Activated CD4-positive, alpha-beta T cell treated with anti-CD3 and anti-CD28 coated beads, Interleukin-2, amount 10 ng/mL, durations not matched to agents 24 days and 14 days (primary cell): ENCODE data around the gene UBE2D3. TPM values are rescaled to one million over a fixed set of nuclear protein-coding genes. Genes with fewer than 3 reads are reported as not detected.
"Not testable (repeated sequence)": the region's sequence is repeated elsewhere in the genome, so short reads cannot be mapped to it uniquely, and the experiment has no call there.

ENCODE experiments used
- DNase-seq: peaks from one replicate; pipeline ENCODE4 v3.0.0; 2022
- H3K27ac Mint-ChIP-seq: one replicate; pipeline ENCODE4 v1.8.0; 2022; ENCODE audit warnings: mild to moderate bottlenecking, mixed read lengths
- H3K27me3 Mint-ChIP-seq: one replicate; pipeline ENCODE4 v1.8.0; 2022; ENCODE audit warnings: mixed read lengths
- H3K36me3 Mint-ChIP-seq: one replicate; pipeline ENCODE4 v1.8.0; 2022; ENCODE audit warnings: low read depth, mild to moderate bottlenecking, mixed read lengths
- H3K4me1 Mint-ChIP-seq: one replicate; pipeline ENCODE4 v1.8.0; 2021; ENCODE audit warnings: mixed read lengths
- H3K4me3 Mint-ChIP-seq: one replicate; pipeline ENCODE4 v1.8.0; 2022; ENCODE audit warnings: mild to moderate bottlenecking, moderate library complexity, mixed read lengths
- H3K9me3 Mint-ChIP-seq: one replicate; pipeline ENCODE4 v1.8.0; 2021; ENCODE audit warnings: mixed read lengths
- intact Hi-C: fragments of 100-400 bp; cut with micrococcal nuclease; formaldehyde crosslinking; loops from one replicate; pipeline ENCODE4 v1.15.1; 2023
- total RNA-seq: library from RNA; stranded (reverse); gene quantifications from 2 replicates; pipeline ENCODE4 v1.2.3, GENCODE V29; 2022

UBE2D3 gene
- 488 TPM in 2 replicates for total RNA-seq

- no peaks in the 10 kb centered on the region for H3K9me3 Mint-ChIP-seq
- H3K4me3 Mint-ChIP-seq, result no peak within 1 kb of the TSS
- DNase-seq, result peak; percentile 98
- no peaks in the 10 kb centered on the region for H3K27me3 Mint-ChIP-seq
- H3K36me3 Mint-ChIP-seq, result peaks cover 21% of the 10 kb centered on the region
- peaks cover 31% of the 10 kb centered on the region for H3K4me1 Mint-ChIP-seq
- no peak within 1 kb of the TSS for H3K27ac Mint-ChIP-seq
- intact Hi-C loops, result loop anchor here (1.0 to 5.0 kb wide), 11 partner anchors 8 to 482 kb away; partner anchors contain the start of genes BDH2, CENPE, CISD2 and MANBA
Observed at GRCh38 chr4:102826890-102827673, at the start of gene UBE2D3. Gene UBE2D3 (minus strand): TSS chr4:102827551. CDS start chr4:102826508, 1,043 bp downstream.

DNA sequence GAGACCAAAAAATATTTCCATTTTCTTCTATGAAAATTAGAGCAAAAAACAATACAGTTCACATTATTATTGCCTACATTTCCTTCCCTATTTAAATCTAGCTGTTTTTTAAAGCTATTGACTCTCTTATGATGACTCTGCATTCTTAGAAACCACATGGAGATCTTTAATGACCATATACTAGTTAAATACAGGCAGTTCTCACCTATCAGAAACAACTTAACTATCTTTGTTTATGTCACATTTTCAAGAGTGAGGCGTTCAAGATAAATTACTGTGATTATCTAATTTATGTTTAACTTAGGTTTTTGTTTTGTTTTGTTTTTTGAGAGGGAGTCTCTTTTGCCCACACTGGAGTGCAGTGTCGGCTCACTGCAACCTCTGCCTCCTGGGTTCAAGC lies 44.4 kb upstream of the UBE2D3 start:
- Mint-ChIP-seq H3K9me3 (peaks cover 18% of the 10 kb centered on the region), H3K4me3 (peak overlapping the region; percentile 34), H3K36me3 (peaks cover 47% of the 10 kb centered on the region), H3K4me1 (peaks cover 42% of the 10 kb centered on the region), H3K27me3 (no peaks in the 10 kb centered on the region), H3K27ac (peak overlapping the region; percentile 35)
- no peak for DNase-seq
- intact Hi-C loops, result no loop called here

DNA sequence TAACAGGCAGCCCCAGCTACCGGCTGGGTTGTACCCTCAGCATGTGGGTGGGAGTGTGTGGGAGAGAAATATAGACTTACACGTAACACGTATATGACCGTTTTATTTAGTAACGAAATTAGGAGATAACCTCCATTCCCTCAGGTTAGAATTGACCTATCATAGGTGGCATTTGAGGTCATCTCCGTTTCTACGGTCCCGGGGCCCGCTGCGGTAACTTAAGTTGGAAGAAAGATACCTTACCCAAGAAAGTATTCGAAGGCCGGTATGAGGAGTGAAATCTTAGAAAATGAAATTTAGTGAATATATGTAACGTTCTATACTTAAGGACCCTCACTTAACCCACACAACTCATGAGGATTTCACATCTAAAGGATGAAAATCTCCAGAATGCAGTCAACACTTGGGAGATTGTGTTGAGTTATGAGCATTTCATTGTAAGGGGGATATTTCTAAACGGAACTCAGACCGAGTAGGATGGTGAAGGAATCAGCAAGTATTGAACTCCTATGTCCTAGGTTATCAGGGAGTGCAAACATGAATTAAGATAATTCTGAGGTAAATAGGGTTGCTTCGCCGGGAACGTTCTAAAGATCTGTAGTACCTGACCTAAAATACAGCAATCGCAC lies 42.3 kb upstream of the UBE2D3 start:
- Mint-ChIP-seq H3K4me3 (peak overlapping the region; percentile 93), H3K4me1 (peaks cover 53% of the 10 kb centered on the region), H3K9me3 (peaks cover 8% of the 10 kb centered on the region), H3K27me3 (no peaks in the 10 kb centered on the region), H3K36me3 (peaks cover 38% of the 10 kb centered on the region), H3K27ac (peak overlapping the region; percentile 98)
- peak; percentile 56 for DNase-seq
- intact Hi-C loops, result loop anchor here (1.0 to 5.0 kb wide), 5 partner anchors 109 to 524 kb away; partner anchors contain the start of genes BDH2, MANBA, SLC39A8 and SLC9B1

GRCh38 chr4:102868781-102869568 lies 41.6 kb upstream of the UBE2D3 start, which contains the start of gene CISD2:
Gene CISD2 (plus strand): TSS chr4:102868992. CDS start chr4:102869085, 93 bp downstream.
- H3K4me3 Mint-ChIP-seq, result peak within 1 kb of the TSS; percentile 93
- H3K27ac Mint-ChIP-seq, result peak within 1 kb of the TSS; percentile 99
- intact Hi-C loops, result loop anchor here (1.0 to 5.0 kb wide), 6 partner anchors 42 to 524 kb away; partner anchors contain the start of genes BDH2, MANBA, SLC39A8 and SLC9B1
- peaks cover 56% of the 10 kb centered on the region for H3K4me1 Mint-ChIP-seq
- H3K36me3 Mint-ChIP-seq, result peaks cover 37% of the 10 kb centered on the region
- DNase-seq, result peak; percentile 98
- no peaks in the 10 kb centered on the region for H3K27me3 Mint-ChIP-seq
- peaks cover 7% of the 10 kb centered on the region for H3K9me3 Mint-ChIP-seq

DNA sequence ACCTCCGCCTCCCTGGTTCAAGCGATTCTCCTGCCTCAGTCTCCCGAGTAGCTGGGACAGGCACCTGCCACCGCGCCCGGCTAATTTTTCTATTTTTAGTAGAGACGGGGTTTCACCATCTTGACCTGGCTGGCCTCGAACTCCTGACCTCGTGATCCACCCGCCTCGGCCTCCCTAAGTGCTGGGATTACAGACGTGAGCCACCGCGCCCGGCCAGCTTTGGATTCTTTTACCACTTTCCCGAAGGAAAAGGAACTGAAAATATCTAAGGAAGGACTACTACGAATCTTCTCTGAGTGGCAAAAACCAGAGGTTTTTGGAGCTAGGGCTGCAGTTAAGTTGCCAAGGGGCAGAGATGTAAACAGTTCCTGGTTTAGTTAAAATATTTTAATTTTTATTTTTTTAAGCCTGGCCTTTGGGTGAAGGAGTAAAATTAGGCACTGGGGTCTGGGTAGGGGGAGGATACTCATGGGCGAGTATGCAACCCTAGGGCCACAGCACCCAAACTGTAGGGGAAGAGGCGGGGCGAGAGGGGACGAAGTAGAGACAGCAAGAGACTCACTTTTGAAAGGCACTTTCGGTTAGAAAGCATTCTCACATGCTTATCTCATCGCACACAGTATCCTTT lies 40.9 kb upstream of the UBE2D3 start:
- no peaks in the 10 kb centered on the region for H3K27me3 Mint-ChIP-seq
- H3K4me1 Mint-ChIP-seq, result peaks cover 59% of the 10 kb centered on the region
- DNase-seq, result peak; percentile 78
- peak overlapping the region; percentile 99 for H3K27ac Mint-ChIP-seq
- peak overlapping the region; percentile 93 for H3K4me3 Mint-ChIP-seq
- peaks cover 7% of the 10 kb centered on the region for H3K9me3 Mint-ChIP-seq
- intact Hi-C loops, result loop anchor here (1.0 to 5.0 kb wide), 3 partner anchors 41 to 229 kb away; partner anchors contain the start of genes BDH2, MANBA and UBE2D3
- H3K36me3 Mint-ChIP-seq, result peaks cover 35% of the 10 kb centered on the region

DNA sequence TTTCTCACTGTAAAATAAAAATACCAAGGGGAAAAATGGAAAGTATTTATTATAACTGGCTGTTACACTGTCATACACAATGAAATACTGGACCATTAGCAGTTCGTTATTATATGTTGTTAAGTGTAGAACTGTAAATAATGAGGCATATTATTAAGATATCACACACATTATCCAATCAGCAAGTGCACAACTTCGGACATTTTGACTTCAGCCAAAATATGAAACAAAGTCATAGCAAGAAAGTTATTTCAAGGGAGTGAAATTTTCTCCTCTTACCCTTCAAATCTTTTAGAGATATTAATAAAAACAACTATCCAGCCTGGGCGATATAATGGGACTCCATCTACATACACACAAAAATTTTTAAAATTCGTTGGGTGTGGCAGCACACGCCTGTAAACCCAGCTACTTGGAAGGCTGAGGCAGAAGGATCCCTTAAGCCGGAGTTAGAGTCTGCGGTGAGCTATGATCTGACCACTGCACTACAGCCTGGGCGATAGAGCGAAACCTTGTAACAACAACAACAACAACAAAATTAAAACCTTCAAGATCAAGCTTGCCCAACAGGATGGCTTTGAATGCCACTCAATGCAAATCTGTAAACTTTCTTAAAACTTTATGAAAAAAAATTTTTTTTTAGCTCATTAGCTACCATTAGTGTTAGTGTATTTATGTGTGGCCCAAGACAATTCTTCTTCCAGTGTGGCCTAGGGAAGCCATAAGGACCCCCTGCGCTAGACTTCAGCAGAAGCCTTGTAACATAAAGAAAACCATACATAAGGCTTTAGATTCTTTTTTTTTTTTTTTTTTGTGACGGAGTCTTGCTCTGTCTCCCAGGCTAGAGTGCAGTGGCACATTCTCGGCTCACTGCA lies 40.2 kb upstream of the UBE2D3 start:
- Mint-ChIP-seq H3K9me3 (peaks cover 7% of the 10 kb centered on the region), H3K4me3 (peak overlapping the region; percentile 93), H3K4me1 (peaks cover 55% of the 10 kb centered on the region), H3K27me3 (no peaks in the 10 kb centered on the region), H3K36me3 (peaks cover 36% of the 10 kb centered on the region), H3K27ac (peak overlapping the region; percentile 99)
- no peak for DNase-seq
- intact Hi-C loops, result loop anchor here (1.0 to 5.0 kb wide), 3 partner anchors 40 to 230 kb away; partner anchors contain the start of genes BDH2, MANBA and UBE2D3

GRCh38 chr4:102865327-102865726 lies 38.0 kb upstream of the UBE2D3 start:
- H3K36me3 Mint-ChIP-seq, result peaks cover 45% of the 10 kb centered on the region
- not testable (repeated sequence) for H3K27me3 Mint-ChIP-seq
- H3K4me3 Mint-ChIP-seq, result peak overlapping the region; percentile 61
- peaks cover 48% of the 10 kb centered on the region for H3K4me1 Mint-ChIP-seq
- intact Hi-C loops, result loop anchor here (5.0 kb wide), 1 partner anchor 232 kb away; the partner anchor contains the start of gene BDH2
- peaks cover 12% of the 10 kb centered on the region for H3K9me3 Mint-ChIP-seq
- peak overlapping the region; percentile 75 for H3K27ac Mint-ChIP-seq
- DNase-seq, result peak; percentile 40

DNA sequence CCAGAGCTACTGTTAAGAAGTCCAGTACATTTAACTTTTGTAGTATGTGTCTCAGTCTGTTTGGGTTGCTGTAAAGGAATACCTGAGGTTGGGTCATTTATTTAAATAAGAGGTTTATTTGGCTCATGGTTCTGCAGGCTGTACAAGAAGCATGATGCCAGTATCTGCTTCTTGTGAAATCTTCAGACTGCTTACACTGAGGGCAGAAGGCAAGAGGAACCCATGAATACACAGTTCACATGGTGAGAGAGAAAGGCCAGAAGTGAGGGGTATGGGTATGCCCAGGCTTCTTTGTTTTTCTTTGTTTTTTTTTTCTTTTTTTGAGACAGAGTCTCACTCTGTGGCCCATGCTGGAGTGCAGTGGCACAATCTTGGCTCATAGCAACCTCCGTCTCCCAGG lies 35.4 kb upstream of the UBE2D3 start:
- H3K27me3 Mint-ChIP-seq, result no peaks in the 10 kb centered on the region
- peak; percentile 40 for DNase-seq
- intact Hi-C loops, result no loop called here

GRCh38 chr4:102862016-102862415 lies 34.7 kb upstream of the UBE2D3 start:
- peaks cover 59% of the 10 kb centered on the region for H3K36me3 Mint-ChIP-seq
- intact Hi-C loops, result no loop called here

More for the DNA sequence above, 35.4 kb upstream of the UBE2D3 start:
- H3K4me1 Mint-ChIP-seq, result peaks cover 39% of the 10 kb centered on the region
- peaks cover 58% of the 10 kb centered on the region for H3K36me3 Mint-ChIP-seq
- no peak overlapping the region for H3K27ac Mint-ChIP-seq
- H3K9me3 Mint-ChIP-seq, result peaks cover 27% of the 10 kb centered on the region
- no peak overlapping the region for H3K4me3 Mint-ChIP-seq

GRCh38 chr4:102860611-102861324 lies 33.4 kb upstream of the UBE2D3 start:
- intact Hi-C loops, result no loop called here
- Mint-ChIP-seq H3K27me3 (no peaks in the 10 kb centered on the region), H3K9me3 (peaks cover 27% of the 10 kb centered on the region), H3K4me1 (peaks cover 24% of the 10 kb centered on the region), H3K4me3 (no peak overlapping the region), H3K27ac (no peak overlapping the region), H3K36me3 (peaks cover 58% of the 10 kb centered on the region)
- DNase-seq, result no peak

More at GRCh38 chr4:102862016-102862415, 34.7 kb upstream of the UBE2D3 start:
- Mint-ChIP-seq H3K9me3 (peaks cover 27% of the 10 kb centered on the region), H3K4me3 (no peak overlapping the region), H3K4me1 (peaks cover 33% of the 10 kb centered on the region), H3K27ac (no peak overlapping the region), H3K27me3 (no peaks in the 10 kb centered on the region)
- no peak for DNase-seq

- Mint-ChIP-seq H3K36me3 (peaks cover 46% of the 10 kb centered on the region), H3K27me3 (no peaks in the 10 kb centered on the region), H3K9me3 (peaks cover 25% of the 10 kb centered on the region), H3K27ac (no peak overlapping the region), H3K4me1 (peaks cover 6% of the 10 kb centered on the region), H3K4me3 (no peak overlapping the region)
- intact Hi-C loops, result no loop called here
- DNase-seq, result no peak
Observed at GRCh38 chr4:102858828-102859464, 31.6 kb upstream of the UBE2D3 start.
